CD4-positive, alpha-beta T cell (primary cell): ENCODE measurements around the gene EDEM3. TPM values are rescaled to one million over a fixed set of nuclear protein-coding genes. Genes with fewer than 3 reads are reported as not detected.

ENCODE experiments used
- ATAC-seq: fragments of 200-7000 bp; cut with Tn5 transposase; one replicate; pipeline ENCODE4 v1.10.0; 2022; ENCODE audit warnings: mild to moderate bottlenecking; ENCODE audit not compliant: poor library complexity
- CTCF ChIA-PET: fragments of 350-600 bp; sonication (Branson Sonifier 250); formaldehyde crosslinking; loops from one replicate; lab custom pipeline; 2021; ENCODE audit warnings: antibody characterized with exemption, inconsistent platforms; lab: Charles Lee
- POLR2A ChIA-PET: fragments of 350-600 bp; sonication (Branson Sonifier 250); formaldehyde crosslinking; loops from one replicate; lab custom pipeline; 2021; ENCODE audit warnings: antibody characterized with exemption, inconsistent platforms; lab: Charles Lee
- DNase-seq, 14 experiments: peaks; one replicate each; pipeline ENCODE4 v3.0.0-alpha.2; 2013 to 2020; ENCODE audit warnings: mixed read lengths in 2 of 14
- H3K27ac ChIP-seq, 2 donors: one replicate each; pipeline versions ENCODE4 v1.5.1 to v1.7.0; 2013; ENCODE audit warnings: low read length in 2 of 2, low read depth in 1 of 2, mild to moderate bottlenecking in 1 of 2
- H3K27me3 ChIP-seq, 2 experiments: 1 replicate in 1 of 2; 2 replicates in 1 of 2; pipeline versions ENCODE4 v1.6.1 to v1.7.0; 2013; ENCODE audit warnings: low read length in 2 of 2, control low read depth in 1 of 2, mild to moderate bottlenecking in 1 of 2, moderate library complexity in 1 of 2; ENCODE audit not compliant: insufficient read depth in 2 of 2, control insufficient read depth in 1 of 2
- H3K36me3 ChIP-seq: one replicate; pipeline ENCODE4 v1.6.1; 2013; ENCODE audit warnings: low read length, control low read depth; ENCODE audit not compliant: insufficient read depth
- H3K4me1 ChIP-seq: one replicate; pipeline ENCODE4 v1.6.1; 2013; ENCODE audit warnings: low read length, control low read depth; ENCODE audit not compliant: insufficient read depth
- H3K4me3 ChIP-seq: one replicate; pipeline ENCODE4 v1.5.1; 2013; ENCODE audit warnings: mild to moderate bottlenecking, low read length, moderate library complexity
- H3K9me3 ChIP-seq, 2 experiments: 1 replicate in 1 of 2; 2 replicates in 1 of 2; pipeline versions ENCODE4 v1.6.1 to v1.7.0; 2013; ENCODE audit warnings: low read length in 2 of 2, mild to moderate bottlenecking in 2 of 2, control low read depth in 1 of 2, moderate library complexity in 1 of 2; ENCODE audit not compliant: control insufficient read depth in 1 of 2, insufficient read depth in 1 of 2
- H3K27ac Mint-ChIP-seq: one replicate; pipeline ENCODE4 v1.8.0; 2020; ENCODE audit warnings: mixed read lengths
- H3K27me3 Mint-ChIP-seq: one replicate; pipeline ENCODE4 v1.8.0; 2021; ENCODE audit warnings: mixed read lengths
- H3K36me3 Mint-ChIP-seq: one replicate; pipeline ENCODE4 v1.8.0; 2021; ENCODE audit warnings: low read depth, mixed read lengths
- H3K4me1 Mint-ChIP-seq: one replicate; pipeline ENCODE4 v1.8.0; 2021; ENCODE audit warnings: low read depth, mixed read lengths
- H3K4me3 Mint-ChIP-seq: one replicate; pipeline ENCODE4 v1.8.0; 2020; ENCODE audit warnings: mild to moderate bottlenecking, mixed read lengths
- H3K9me3 Mint-ChIP-seq: one replicate; pipeline ENCODE4 v1.8.0; 2020; ENCODE audit warnings: mixed read lengths
- intact Hi-C, 2 experiments: fragments of 100-400 bp; cut with DNase I in 1 of 2; cut with micrococcal nuclease in 1 of 2; formaldehyde crosslinking; loops; one replicate each; pipeline versions ENCODE4 v1.15.1 to v1.9.0; 2023 to 2025; cut with DNase I, micrococcal nuclease
- total RNA-seq, 174 experiments: library from RNA in 2 of 174; stranded (reverse) in 2 of 174; gene quantifications; one replicate each; pipeline ENCODE4 v1.2.3 and lab custom pipeline; 2021 to 2026
- TF ChIP-seq, protein P1 (sequence below): fragments of 200-600 bp; IDR thresholded peaks from one replicate; pipeline ENCODE4 v1.8.0; 2022; ENCODE audit warnings: antibody characterized with exemption, mild to moderate bottlenecking

EDEM3 gene
- total RNA-seq, 2 experiments from 2014 or later: 19.9 to 20.0 TPM

DNA sequence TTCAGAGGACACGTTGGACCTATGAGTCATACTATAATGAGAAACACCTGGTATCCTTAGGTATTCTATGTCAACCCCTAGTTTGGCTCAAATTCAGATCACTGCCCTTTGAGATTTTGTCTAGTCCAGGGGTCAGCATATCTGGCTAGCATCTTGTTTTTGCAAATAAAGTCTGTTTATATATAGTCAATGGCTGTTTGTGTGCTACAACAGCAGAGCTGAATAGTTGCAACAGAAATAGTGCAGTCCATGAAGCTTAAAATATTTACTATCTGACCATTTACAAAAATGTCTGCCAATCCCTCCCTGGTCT, 48.5 kb upstream of the EDEM3 start:
- POLR2A ChIA-PET: no interaction called here

DNA sequence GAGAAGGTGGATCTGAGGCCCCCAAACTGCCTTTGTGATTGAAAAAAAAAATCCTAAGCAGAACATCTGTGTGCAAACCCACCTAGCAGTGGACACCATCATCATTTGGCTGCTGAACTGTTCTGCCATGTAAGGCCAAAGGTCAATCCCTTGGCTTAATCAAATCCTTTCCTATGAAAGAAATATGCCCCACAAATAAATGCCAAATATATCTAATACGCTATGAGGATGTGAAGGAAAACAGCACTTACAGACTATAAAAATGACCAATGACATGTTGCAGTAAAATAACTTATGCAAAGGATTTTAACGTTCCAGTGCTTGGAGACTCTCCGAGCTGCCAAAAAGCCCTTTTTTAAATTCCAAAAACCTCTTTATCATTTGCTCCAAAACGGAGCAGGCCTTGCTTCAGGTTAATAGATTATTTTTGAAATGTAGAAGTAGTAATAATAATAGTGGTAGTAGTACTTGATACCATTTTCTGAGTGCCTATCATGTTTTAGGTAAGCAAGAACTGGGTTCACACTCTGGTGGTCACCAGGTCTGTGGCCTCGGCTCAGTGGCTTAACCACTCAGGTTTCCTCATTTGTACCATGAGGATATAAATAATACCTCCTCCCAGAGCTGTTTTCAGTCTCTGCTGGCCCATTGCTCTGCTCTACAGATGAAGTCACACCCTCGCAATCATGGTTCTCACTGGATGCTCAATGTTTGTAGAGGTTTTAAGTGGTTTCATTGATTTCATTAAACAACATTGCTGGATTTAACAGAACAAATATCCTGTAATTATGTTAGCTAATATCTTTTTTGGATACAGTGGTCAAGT, 47.9 kb upstream of the EDEM3 start:
- no peaks in the 10 kb centered on the region for H3K9me3 ChIP-seq
- Mint-ChIP-seq H3K9me3 (no peaks in the 10 kb centered on the region), H3K27ac (no peak overlapping the region), H3K4me1 (no peaks in the 10 kb centered on the region), H3K27me3 (no peaks in the 10 kb centered on the region), H3K36me3 (no peaks in the 10 kb centered on the region), H3K4me3 (no peak overlapping the region)
- no peak overlapping the region for H3K4me3 ChIP-seq
- peaks cover 3% of the 10 kb centered on the region for H3K4me1 ChIP-seq
- TF ChIP-seq, protein P1, sequence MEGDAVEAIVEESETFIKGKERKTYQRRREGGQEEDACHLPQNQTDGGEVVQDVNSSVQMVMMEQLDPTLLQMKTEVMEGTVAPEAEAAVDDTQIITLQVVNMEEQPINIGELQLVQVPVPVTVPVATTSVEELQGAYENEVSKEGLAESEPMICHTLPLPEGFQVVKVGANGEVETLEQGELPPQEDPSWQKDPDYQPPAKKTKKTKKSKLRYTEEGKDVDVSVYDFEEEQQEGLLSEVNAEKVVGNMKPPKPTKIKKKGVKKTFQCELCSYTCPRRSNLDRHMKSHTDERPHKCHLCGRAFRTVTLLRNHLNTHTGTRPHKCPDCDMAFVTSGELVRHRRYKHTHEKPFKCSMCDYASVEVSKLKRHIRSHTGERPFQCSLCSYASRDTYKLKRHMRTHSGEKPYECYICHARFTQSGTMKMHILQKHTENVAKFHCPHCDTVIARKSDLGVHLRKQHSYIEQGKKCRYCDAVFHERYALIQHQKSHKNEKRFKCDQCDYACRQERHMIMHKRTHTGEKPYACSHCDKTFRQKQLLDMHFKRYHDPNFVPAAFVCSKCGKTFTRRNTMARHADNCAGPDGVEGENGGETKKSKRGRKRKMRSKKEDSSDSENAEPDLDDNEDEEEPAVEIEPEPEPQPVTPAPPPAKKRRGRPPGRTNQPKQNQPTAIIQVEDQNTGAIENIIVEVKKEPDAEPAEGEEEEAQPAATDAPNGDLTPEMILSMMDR: no peak
- DNase-seq: no peak
- POLR2A ChIA-PET: no interaction called here
- peaks cover 33% of the 10 kb centered on the region for H3K36me3 ChIP-seq
- H3K27me3 ChIP-seq: no peaks in the 10 kb centered on the region
- CTCF ChIA-PET: no interaction called here
- no peak overlapping the region for H3K27ac ChIP-seq
- no peak for ATAC-seq
- intact Hi-C loops: loop anchor here in 1 of 2 experiments (10.0 kb wide), 1 partner anchor 1412 kb away; no protein-coding TSS in a partner anchor

More for the DNA sequence above, 48.5 kb upstream of the EDEM3 start:
- DNase-seq (no peak), ATAC-seq (no peak)
- Histone ChIP-seq H3K4me3 (no peak overlapping the region), H3K36me3 (peaks cover 34% of the 10 kb centered on the region), H3K27ac (no peak overlapping the region), H3K27me3 (no peaks in the 10 kb centered on the region), H3K4me1 (peaks cover 3% of the 10 kb centered on the region), H3K9me3 (no peaks in the 10 kb centered on the region)
- TF ChIP-seq, protein P1: no peak
- Mint-ChIP-seq H3K4me3 (no peak overlapping the region), H3K4me1 (no peaks in the 10 kb centered on the region), H3K36me3 (no peaks in the 10 kb centered on the region), H3K27me3 (no peaks in the 10 kb centered on the region), H3K27ac (no peak overlapping the region), H3K9me3 (no peaks in the 10 kb centered on the region)
- CTCF ChIA-PET: no interaction called here
- intact Hi-C loops: loop anchor here in 1 of 2 experiments (10.0 kb wide), 1 partner anchor 1412 kb away; no protein-coding TSS in a partner anchor

DNA sequence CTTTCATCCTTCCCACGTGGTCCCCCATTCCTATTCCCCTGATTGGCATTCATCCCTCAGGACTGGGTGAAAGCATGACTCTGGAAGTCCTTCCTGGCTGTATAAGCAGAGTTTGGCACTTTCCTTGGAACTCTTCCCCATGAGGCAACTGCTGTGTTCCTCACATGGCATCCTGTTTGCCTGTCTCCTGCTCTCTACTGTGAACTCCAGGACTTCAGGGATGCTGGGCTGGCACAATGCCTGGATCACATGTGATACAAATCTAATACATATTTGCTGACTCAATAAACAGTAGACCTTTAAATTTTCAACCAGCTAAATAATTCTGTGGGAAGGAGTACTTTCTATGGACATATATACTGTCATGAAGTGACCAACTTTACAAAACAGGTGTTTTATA, 46.8 kb upstream of the EDEM3 start:
- H3K4me1 Mint-ChIP-seq: no peaks in the 10 kb centered on the region
- ChIA-PET POLR2A (no interaction called here), CTCF (no interaction called here)
- H3K4me1 ChIP-seq: peaks cover 3% of the 10 kb centered on the region
- no peak for ATAC-seq
- TF ChIP-seq, protein P1: no peak
- H3K4me3 Mint-ChIP-seq: no peak overlapping the region
- no peaks in the 10 kb centered on the region for H3K27me3 ChIP-seq
- intact Hi-C loops: loop anchor here in 1 of 2 experiments (10.0 kb wide), 1 partner anchor 1413 kb away; no protein-coding TSS in a partner anchor
- no peaks in the 10 kb centered on the region for H3K9me3 ChIP-seq
- H3K27ac ChIP-seq: no peak overlapping the region
- DNase-seq: no peak
- no peak overlapping the region for H3K27ac Mint-ChIP-seq
- H3K9me3 Mint-ChIP-seq: no peaks in the 10 kb centered on the region
- H3K36me3 ChIP-seq: peaks cover 40% of the 10 kb centered on the region
- H3K4me3 ChIP-seq: no peak overlapping the region
- no peaks in the 10 kb centered on the region for H3K36me3 Mint-ChIP-seq
- H3K27me3 Mint-ChIP-seq: no peaks in the 10 kb centered on the region
